Liver (tissue), 9 donors: ENCODE results near the gene HSPBAP1. TPM values are rescaled to one million over a fixed set of nuclear protein-coding genes. Genes with fewer than 3 reads are reported as not detected.

Experiments used
- DNase-seq: peaks from one replicate; pipeline ENCODE4 v3.0.0-alpha.2; 2017; ENCODE audit warnings: low spot score
- H3K27ac ChIP-seq, 2 donors: one replicate each; pipeline ENCODE4 v1.7.0; 2013; ENCODE audit warnings: inconsistent platforms in 2 of 2, low read length in 2 of 2, control low read depth in 1 of 2, low read depth in 1 of 2, mild to moderate bottlenecking in 1 of 2
- H3K27me3 ChIP-seq, 4 donors: one replicate each; pipeline versions ENCODE4 v1.6.1 to v1.7.0; 2013; ENCODE audit warnings: low read length in 3 of 4, inconsistent platforms in 1 of 4, mild to moderate bottlenecking in 1 of 4, moderate library complexity in 1 of 4; ENCODE audit not compliant: control insufficient read depth in 4 of 4, insufficient read depth in 4 of 4
- H3K36me3 ChIP-seq, 4 donors: one replicate each; pipeline versions ENCODE4 v1.6.1 to v1.7.0; 2013; ENCODE audit warnings: low read length in 3 of 4, mild to moderate bottlenecking in 3 of 4, low read depth in 1 of 4, moderate library complexity in 1 of 4; ENCODE audit not compliant: control insufficient read depth in 4 of 4, insufficient read depth in 3 of 4
- H3K4me1 ChIP-seq, 4 donors: one replicate each; pipeline versions ENCODE4 v1.6.1 to v1.7.0; 2013; ENCODE audit warnings: low read length in 3 of 4, mild to moderate bottlenecking in 3 of 4, moderate library complexity in 1 of 4; ENCODE audit not compliant: control insufficient read depth in 4 of 4, insufficient read depth in 4 of 4
- H3K4me3 ChIP-seq, 3 donors: one replicate each; pipeline versions ENCODE4 v1.6.1 to v1.7.0; 2013; ENCODE audit warnings: low read length in 3 of 3, control low read depth in 1 of 3, low read depth in 1 of 3, mild to moderate bottlenecking in 1 of 3
- H3K9ac ChIP-seq, 2 donors: one replicate each; pipeline ENCODE4 v1.7.0; 2013; ENCODE audit warnings: low read length in 2 of 2, mild to moderate bottlenecking in 2 of 2, moderate library complexity in 2 of 2, control low read depth in 1 of 2, low read depth in 1 of 2
- H3K9me3 ChIP-seq, 4 donors: one replicate each; pipeline versions ENCODE4 v1.6.1 to v1.7.0; 2013; ENCODE audit warnings: low read length in 3 of 4; ENCODE audit not compliant: control insufficient read depth in 4 of 4
- EGR1 ChIP-seq, 2 donors: IDR thresholded peaks; 2 replicates each; pipeline ENCODE4 v1.6.1; 2016 to 2018; ENCODE audit warnings: antibody characterized with exemption in 2 of 2, low read depth in 2 of 2
- FOXA1 ChIP-seq: IDR thresholded peaks from 2 replicates; pipeline ENCODE4 v1.6.1; 2016; ENCODE audit warnings: antibody characterized with exemption
- FOXA2 ChIP-seq: IDR thresholded peaks from 2 replicates; pipeline ENCODE4 v1.6.1; 2016; ENCODE audit warnings: antibody characterized with exemption
- HNF4A ChIP-seq, 2 donors: conservative IDR thresholded peaks; 2 replicates each; pipeline ENCODE4 v1.6.1; 2016; ENCODE audit warnings: antibody characterized with exemption in 2 of 2, mild to moderate bottlenecking in 2 of 2
- HNF4G ChIP-seq: IDR thresholded peaks from 2 replicates; pipeline ENCODE4 v1.6.1; 2016; ENCODE audit warnings: antibody characterized with exemption
- JUND ChIP-seq, 2 donors: IDR thresholded peaks; 2 replicates each; pipeline ENCODE4 v1.6.1; 2016; ENCODE audit warnings: antibody characterized with exemption in 2 of 2
- MAX ChIP-seq: IDR thresholded peaks from 2 replicates; pipeline ENCODE4 v1.6.1; 2016; ENCODE audit warnings: antibody characterized with exemption
- NR2F2 ChIP-seq: IDR thresholded peaks from 2 replicates; pipeline ENCODE4 v1.6.1; 2016; ENCODE audit warnings: antibody characterized with exemption
- RAD21 ChIP-seq, 2 donors: IDR thresholded peaks; 2 replicates each; pipeline ENCODE4 v1.6.1; 2016; ENCODE audit warnings: antibody characterized with exemption in 2 of 2, mild to moderate bottlenecking in 2 of 2
- RXRA ChIP-seq, 2 donors: IDR thresholded peaks; 2 replicates each; pipeline ENCODE4 v1.6.1; 2017 to 2018; ENCODE audit warnings: antibody characterized with exemption in 2 of 2, mild to moderate bottlenecking in 1 of 2
- SP1 ChIP-seq: IDR thresholded peaks from 2 replicates; pipeline ENCODE4 v1.6.1; 2018; ENCODE audit warnings: antibody characterized with exemption, mild to moderate bottlenecking
- TAF1 ChIP-seq: conservative IDR thresholded peaks from 2 replicates; pipeline ENCODE4 v1.6.1; 2016; ENCODE audit warnings: antibody characterized with exemption, mild to moderate bottlenecking
- ZBTB33 ChIP-seq: IDR thresholded peaks from 2 replicates; pipeline ENCODE4 v1.6.1; 2016; ENCODE audit warnings: antibody characterized with exemption
- WGBS: extraction: QIAGEN DNeasy Blood & Tissue Kit; methylation state at CpG from one replicate; pipeline ENCODE4 v1.1.7; 2013; 5-methylcytosine and 5-hydroxymethylcytosine counted together
- polyA plus RNA-seq, 2 donors: library from polyadenylated mRNA; stranded (reverse) in 1 of 2; unstranded in 1 of 2; fragments of 200-250 nt in 1 of 2; fragments of >200 nt in 1 of 2; fragmentation: Nextera tagmentation in 1 of 2; extraction: Ambion mirVana in 1 of 2; gene quantifications; one replicate each; pipeline versions ENCODE4 v1.2.1 to v1.2.3, GENCODE V29; 2013 to 2015
- total RNA-seq, 2 donors: library from RNA; depleted of rRNA; stranded (reverse); fragments of >200 nt; gene quantifications; one replicate each; pipeline ENCODE4 v1.2.3, GENCODE V29; 2014
- TF ChIP-seq, protein P1 (sequence below): fragments of 150-350 bp; IDR thresholded peaks from 2 replicates; pipeline ENCODE4 v1.5.1; 2017; ENCODE audit warnings: improper control_type of control experiment, low read depth, low read length; ENCODE audit not compliant: missing input control
- TF ChIP-seq, protein P2 (sequence below): IDR thresholded peaks from 2 replicates; pipeline ENCODE4 v1.6.1; 2016; ENCODE audit warnings: antibody characterized with exemption
- TF ChIP-seq, protein P3 (sequence below): IDR thresholded peaks from 2 replicates; pipeline ENCODE4 v1.6.1; 2016; ENCODE audit warnings: antibody characterized with exemption, mild to moderate bottlenecking
- donor health status: healthy.
- donor health status: healthy.
- donor health status: healthy.
- donor health status: healthy.
- donor health status: healthy.

The HSPBAP1 gene
- total and polyA plus RNA-seq, 4 donors = 2.2 to 5.3 (median 3.9) TPM

GRCh38 chr3:122727766-122728165 lies 65.9 kb downstream of the HSPBAP1 start:
- Histone ChIP-seq H3K4me1 (no peaks in the 10 kb centered on the region), H3K27me3 (no peaks in the 10 kb centered on the region), H3K9ac (no peak overlapping the region), H3K36me3 (peaks cover 0 to 20% (median 9%) of the 10 kb centered on the region in 4 donors), H3K4me3 (no peak overlapping the region), H3K9me3 (no peaks in the 10 kb centered on the region), H3K27ac (no peak overlapping the region)
- no peak for DNase-seq
- TF ChIP-seq HNF4A (conservative IDR thresholded peaks at IDR 0.05) (no peak), FOXA2 (no peak), MAX (no peak), FOXA1 (no peak), SP1 (no peak), JUND (IDR thresholded peaks at IDR 0.05) (no peak), EGR1 (IDR thresholded peaks at IDR 0.05; ENCODE audit: low read depth in 2 of 2) (no peak), NR2F2 (no peak), TAF1 (no peak), RAD21 (IDR thresholded peaks at IDR 0.05) (no peak), ZBTB33 (no peak), HNF4G (no peak), RXRA (IDR thresholded peaks at IDR 0.05) (no peak)
- TF ChIP-seq, protein P1, sequence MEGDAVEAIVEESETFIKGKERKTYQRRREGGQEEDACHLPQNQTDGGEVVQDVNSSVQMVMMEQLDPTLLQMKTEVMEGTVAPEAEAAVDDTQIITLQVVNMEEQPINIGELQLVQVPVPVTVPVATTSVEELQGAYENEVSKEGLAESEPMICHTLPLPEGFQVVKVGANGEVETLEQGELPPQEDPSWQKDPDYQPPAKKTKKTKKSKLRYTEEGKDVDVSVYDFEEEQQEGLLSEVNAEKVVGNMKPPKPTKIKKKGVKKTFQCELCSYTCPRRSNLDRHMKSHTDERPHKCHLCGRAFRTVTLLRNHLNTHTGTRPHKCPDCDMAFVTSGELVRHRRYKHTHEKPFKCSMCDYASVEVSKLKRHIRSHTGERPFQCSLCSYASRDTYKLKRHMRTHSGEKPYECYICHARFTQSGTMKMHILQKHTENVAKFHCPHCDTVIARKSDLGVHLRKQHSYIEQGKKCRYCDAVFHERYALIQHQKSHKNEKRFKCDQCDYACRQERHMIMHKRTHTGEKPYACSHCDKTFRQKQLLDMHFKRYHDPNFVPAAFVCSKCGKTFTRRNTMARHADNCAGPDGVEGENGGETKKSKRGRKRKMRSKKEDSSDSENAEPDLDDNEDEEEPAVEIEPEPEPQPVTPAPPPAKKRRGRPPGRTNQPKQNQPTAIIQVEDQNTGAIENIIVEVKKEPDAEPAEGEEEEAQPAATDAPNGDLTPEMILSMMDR = no peak
- TF ChIP-seq, protein P2, sequence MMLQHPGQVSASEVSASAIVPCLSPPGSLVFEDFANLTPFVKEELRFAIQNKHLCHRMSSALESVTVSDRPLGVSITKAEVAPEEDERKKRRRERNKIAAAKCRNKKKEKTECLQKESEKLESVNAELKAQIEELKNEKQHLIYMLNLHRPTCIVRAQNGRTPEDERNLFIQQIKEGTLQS = no peak
- TF ChIP-seq, protein P3, sequence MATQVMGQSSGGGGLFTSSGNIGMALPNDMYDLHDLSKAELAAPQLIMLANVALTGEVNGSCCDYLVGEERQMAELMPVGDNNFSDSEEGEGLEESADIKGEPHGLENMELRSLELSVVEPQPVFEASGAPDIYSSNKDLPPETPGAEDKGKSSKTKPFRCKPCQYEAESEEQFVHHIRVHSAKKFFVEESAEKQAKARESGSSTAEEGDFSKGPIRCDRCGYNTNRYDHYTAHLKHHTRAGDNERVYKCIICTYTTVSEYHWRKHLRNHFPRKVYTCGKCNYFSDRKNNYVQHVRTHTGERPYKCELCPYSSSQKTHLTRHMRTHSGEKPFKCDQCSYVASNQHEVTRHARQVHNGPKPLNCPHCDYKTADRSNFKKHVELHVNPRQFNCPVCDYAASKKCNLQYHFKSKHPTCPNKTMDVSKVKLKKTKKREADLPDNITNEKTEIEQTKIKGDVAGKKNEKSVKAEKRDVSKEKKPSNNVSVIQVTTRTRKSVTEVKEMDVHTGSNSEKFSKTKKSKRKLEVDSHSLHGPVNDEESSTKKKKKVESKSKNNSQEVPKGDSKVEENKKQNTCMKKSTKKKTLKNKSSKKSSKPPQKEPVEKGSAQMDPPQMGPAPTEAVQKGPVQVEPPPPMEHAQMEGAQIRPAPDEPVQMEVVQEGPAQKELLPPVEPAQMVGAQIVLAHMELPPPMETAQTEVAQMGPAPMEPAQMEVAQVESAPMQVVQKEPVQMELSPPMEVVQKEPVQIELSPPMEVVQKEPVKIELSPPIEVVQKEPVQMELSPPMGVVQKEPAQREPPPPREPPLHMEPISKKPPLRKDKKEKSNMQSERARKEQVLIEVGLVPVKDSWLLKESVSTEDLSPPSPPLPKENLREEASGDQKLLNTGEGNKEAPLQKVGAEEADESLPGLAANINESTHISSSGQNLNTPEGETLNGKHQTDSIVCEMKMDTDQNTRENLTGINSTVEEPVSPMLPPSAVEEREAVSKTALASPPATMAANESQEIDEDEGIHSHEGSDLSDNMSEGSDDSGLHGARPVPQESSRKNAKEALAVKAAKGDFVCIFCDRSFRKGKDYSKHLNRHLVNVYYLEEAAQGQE = no peak
- 96% methylated on average over 9 of the region's 9 CpGs for WGBS

DNA sequence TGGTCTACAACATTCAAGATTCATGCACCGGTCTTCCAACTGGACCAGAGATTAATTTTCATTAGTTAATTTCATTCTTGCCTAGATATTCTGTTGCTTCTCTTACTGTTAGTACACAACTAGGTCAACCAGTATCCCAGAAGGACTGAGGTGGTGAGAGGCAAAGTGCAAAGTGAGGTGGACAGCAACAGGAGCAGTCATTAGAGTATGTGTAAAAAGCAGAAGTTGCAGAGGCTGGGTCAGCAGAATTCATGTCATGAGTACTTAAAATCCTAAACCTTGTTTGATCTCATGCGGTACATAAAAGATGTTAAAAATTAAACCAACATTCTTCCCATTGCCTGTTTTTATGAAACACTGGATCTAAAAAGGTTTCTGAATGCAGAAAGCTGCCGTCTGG lies 66.3 kb downstream of the HSPBAP1 start:
- no peak overlapping the region for H3K9ac ChIP-seq
- no peak for DNase-seq
- TF ChIP-seq, protein P3 = no peak
- TF ChIP-seq, protein P1 = no peak
- TF ChIP-seq HNF4G (no peak), EGR1 (IDR thresholded peaks at IDR 0.05; ENCODE audit: low read depth in 2 of 2) (no peak), ZBTB33 (no peak), SP1 (no peak)

More for the DNA sequence above, 66.3 kb downstream of the HSPBAP1 start:
- Histone ChIP-seq H3K9me3 (no peaks in the 10 kb centered on the region), H3K4me1 (no peaks in the 10 kb centered on the region), H3K4me3 (no peak overlapping the region), H3K27me3 (no peaks in the 10 kb centered on the region), H3K36me3 (peaks cover 0 to 25% (median 12%) of the 10 kb centered on the region in 4 donors), H3K27ac (no peak overlapping the region)
- 91% methylated on average over 3 of the region's 3 CpGs for WGBS
